SH-SY5Y (cell line): ENCODE data around the gene CFAP45.

ENCODE experiments used
- GATA2 ChIP-seq: IDR thresholded peaks from 2 replicates; pipeline ENCODE4 v1.6.1; 2011; ENCODE audit warnings: mild to moderate bottlenecking, low read depth, low read length
- GATA3 ChIP-seq: IDR thresholded peaks from 2 replicates; pipeline ENCODE4 v1.6.1; 2011; ENCODE audit warnings: low read depth, mild to moderate bottlenecking, low read length, moderate library complexity

DNA sequence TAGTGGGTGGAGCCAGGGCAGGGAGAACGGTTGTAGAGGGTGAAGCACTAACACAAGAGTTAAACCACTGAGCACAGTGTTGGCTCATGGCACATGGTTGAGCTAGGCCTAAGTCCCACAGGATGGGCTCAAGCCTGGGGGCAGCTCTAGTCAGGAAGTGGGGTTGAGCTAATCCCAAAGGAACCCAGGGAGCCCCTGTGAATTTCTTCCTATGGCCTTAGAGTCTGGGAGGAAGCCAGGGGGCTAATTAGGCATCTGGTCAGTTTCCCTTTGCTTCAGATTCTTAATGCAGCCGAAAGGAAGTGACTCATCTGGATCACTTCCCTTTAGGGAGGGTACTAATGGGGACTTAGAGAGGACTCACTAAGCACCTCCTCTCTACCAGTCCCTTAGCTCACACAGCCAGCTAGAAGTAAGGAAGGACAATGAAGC lies 10.1 kb downstream of the CFAP45 start:
- TF ChIP-seq GATA3 (no peak), GATA2 (no peak)
